ENCODE measurements around the gene HEY2. TPM values are rescaled to one million over a fixed set of nuclear protein-coding genes. Genes with fewer than 3 reads are reported as not detected.
"Not testable (repeated sequence)": the region's sequence is repeated elsewhere in the genome, so short reads cannot be mapped to it uniquely, and the experiment has no call there.

The HEY2 gene
- 1 to 10 TPM; 1.5 to 7.3 (median 4.3) TPM for total RNA-seq

- H3K27ac ChIP-seq: peak within 1 kb of the TSS; percentile 69 to 91 (median 83)
- H3K4me1 ChIP-seq: peaks cover 0 to 47% (median 2%) of the 10 kb centered on the region in 4 donors
- peak; percentile 79 to 86 for DNase-seq (ENCODE audit: low spot score in 2 of 2)
- 0 to 1% methylated on average over 28 to 47 of the region's 95 CpGs for WGBS, 2 donors
- H3K4me3 ChIP-seq: peak within 1 kb of the TSS; percentile 64 to 77 (median 68)
- TF ChIP-seq POLR2A (IDR thresholded peaks at IDR 0.05) (peak; percentile 57 to 87), CTCF (IDR thresholded peaks at IDR 0.05) (peak in 4 of 5 experiments; percentile 9 to 71 (median 18)), EP300 (IDR thresholded peaks at IDR 0.05) (peak in 1 of 2 donors; percentile 81)
- no peaks in the 10 kb centered on the region for H3K9me3 ChIP-seq
- no peaks in the 10 kb centered on the region for H3K36me3 ChIP-seq
- peaks cover 0 to 25% of the 10 kb centered on the region in 2 donors for H3K27me3 ChIP-seq
Measured at GRCh38 chr6:125749173-125749864, at the start of gene HEY2. Gene HEY2, plus strand, starts transcription at chr6:125749632. Its CDS starts 145 bp downstream, at chr6:125749777.

GRCh38 chr6:125700581-125701353 lies 48.7 kb upstream of the HEY2 start:
- TF ChIP-seq EP300 (IDR thresholded peaks at IDR 0.05) (no peak), POLR2A (IDR thresholded peaks at IDR 0.05) (no peak), CTCF (IDR thresholded peaks at IDR 0.05) (no peak)
- Histone ChIP-seq H3K9me3 (no peaks in the 10 kb centered on the region), H3K36me3 (no peaks in the 10 kb centered on the region), H3K4me3 (no peak overlapping the region), H3K27me3 (no peaks in the 10 kb centered on the region), H3K4me1 (no peaks in the 10 kb centered on the region), H3K27ac (no peak overlapping the region)
- WGBS, 2 donors: 64 to 65% methylated on average over 3 of the region's 3 CpGs
- no peak for DNase-seq (ENCODE audit: low spot score in 2 of 2)

GRCh38 chr6:125701354-125701668 lies 48.1 kb upstream of the HEY2 start:
- 81 to 90% methylated on average over 1 of the region's 1 CpG for WGBS, 2 donors
- Histone ChIP-seq H3K27me3 (no peaks in the 10 kb centered on the region), H3K4me1 (no peaks in the 10 kb centered on the region), H3K27ac (no peak overlapping the region), H3K36me3 (no peaks in the 10 kb centered on the region), H3K4me3 (no peak overlapping the region), H3K9me3 (no peaks in the 10 kb centered on the region)
- DNase-seq (ENCODE audit: low spot score in 2 of 2): no peak
- no peak for TF ChIP-seq EP300 (IDR thresholded peaks at IDR 0.05)
- TF ChIP-seq CTCF (IDR thresholded peaks at IDR 0.05): no peak
- no peak for TF ChIP-seq POLR2A (IDR thresholded peaks at IDR 0.05)

- H3K4me3 ChIP-seq; DNase-seq (ENCODE audit: low spot score in 2 of 2); H3K27ac ChIP-seq; H3K36me3 ChIP-seq; H3K9me3 ChIP-seq; H3K4me1 ChIP-seq; H3K27me3 ChIP-seq: not testable (repeated sequence)
- 74 to 92% methylated on average over 3 to 5 of the region's 5 CpGs for WGBS, 2 donors
Measured at GRCh38 chr6:125703882-125704281, 45.5 kb upstream of the HEY2 start.

DNA sequence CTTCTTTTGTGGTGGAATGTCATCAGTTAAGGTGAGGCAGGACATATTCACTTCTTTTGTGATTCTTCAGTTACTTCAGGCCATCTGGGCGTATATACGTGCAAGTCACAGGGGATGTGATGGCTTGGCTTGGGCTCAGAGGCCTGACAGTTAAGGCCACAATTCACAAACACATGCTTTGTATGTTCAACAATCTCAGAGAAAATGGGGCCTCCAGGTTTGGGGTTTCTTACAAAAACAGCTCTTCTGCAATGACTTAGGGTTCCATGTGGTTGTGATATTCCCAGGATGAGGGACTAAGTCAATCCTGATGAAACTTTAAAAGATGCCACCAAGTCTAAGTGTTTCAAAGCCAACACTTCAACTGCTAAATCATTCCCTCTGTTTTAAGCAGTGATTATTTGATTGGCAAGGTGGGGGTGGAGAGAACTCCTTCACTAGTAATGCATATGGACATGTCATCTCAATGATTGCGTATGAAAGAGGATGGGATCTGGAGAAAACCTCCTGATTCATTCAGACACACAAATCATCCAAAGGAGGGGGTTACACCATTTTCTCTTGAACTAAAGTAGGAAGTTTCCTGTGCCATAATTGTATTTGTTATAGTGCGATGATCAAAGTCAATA lies 41.7 kb upstream of the HEY2 start:
- Histone ChIP-seq H3K27ac (no peak overlapping the region), H3K27me3 (no peaks in the 10 kb centered on the region), H3K4me3 (no peak overlapping the region), H3K9me3 (peaks cover 0 to 20% (median 2%) of the 10 kb centered on the region in 4 donors), H3K4me1 (no peaks in the 10 kb centered on the region), H3K36me3 (no peaks in the 10 kb centered on the region)
- 61 to 65% methylated on average over 4 of the region's 4 CpGs for WGBS, 2 donors
- TF ChIP-seq EP300 (IDR thresholded peaks at IDR 0.05) (no peak), POLR2A (IDR thresholded peaks at IDR 0.05) (no peak), CTCF (IDR thresholded peaks at IDR 0.05) (no peak)
- DNase-seq (ENCODE audit: low spot score in 2 of 2): no peak
